Aorta (tissue), 5 donors: ENCODE data around the gene CAPRIN2. TPM values are rescaled to one million over a fixed set of nuclear protein-coding genes. Genes with fewer than 3 reads are reported as not detected.
A peak's percentile ranks its signal among the peaks of the same experiment; 100 is the strongest.

Source experiments
- ATAC-seq: fragments of 200-7000 bp; cut with Tn5 transposase; one replicate; pipeline ENCODE4 v1.9.1; 2022; ENCODE audit warnings: moderate library complexity; ENCODE audit not compliant: low FRiP score
- DNase-seq, 2 donors: peaks; one replicate each; pipeline ENCODE4 v3.0.0-alpha.2; 2020
- H3K27ac ChIP-seq, 2 donors: one replicate each; pipeline ENCODE4 v1.5.1; 2013; ENCODE audit warnings: low read length in 2 of 2, mild to moderate bottlenecking in 2 of 2, moderate library complexity in 2 of 2, control low read depth in 1 of 2, inconsistent platforms in 1 of 2, low read depth in 1 of 2
- H3K27me3 ChIP-seq, 2 donors: one replicate each; pipeline ENCODE4 v1.6.1; 2013; ENCODE audit warnings: control low read depth in 1 of 2, low read length in 1 of 2, mild to moderate bottlenecking in 1 of 2, moderate library complexity in 1 of 2; ENCODE audit not compliant: insufficient read depth in 2 of 2, control insufficient read depth in 1 of 2
- H3K36me3 ChIP-seq, 2 donors: one replicate each; pipeline ENCODE4 v1.6.1; 2013; ENCODE audit warnings: control low read depth in 1 of 2, low read length in 1 of 2, mild to moderate bottlenecking in 1 of 2; ENCODE audit not compliant: insufficient read depth in 2 of 2, control insufficient read depth in 1 of 2
- H3K4me1 ChIP-seq, 2 donors: one replicate each; pipeline ENCODE4 v1.6.1; 2013; ENCODE audit warnings: low read length in 2 of 2, control low read depth in 1 of 2, mild to moderate bottlenecking in 1 of 2, moderate library complexity in 1 of 2; ENCODE audit not compliant: insufficient read depth in 2 of 2, control insufficient read depth in 1 of 2
- H3K4me3 ChIP-seq, 2 donors: one replicate each; pipeline ENCODE4 v1.5.1; 2013; ENCODE audit warnings: low read length in 2 of 2, control low read depth in 1 of 2, mild to moderate bottlenecking in 1 of 2
- H3K9me3 ChIP-seq: one replicate; pipeline ENCODE4 v1.6.1; 2013; ENCODE audit warnings: mild to moderate bottlenecking, low read length; ENCODE audit not compliant: control insufficient read depth
- WGBS, 2 donors: extraction: QIAGEN DNeasy Blood & Tissue Kit; methylation state at CpG; one replicate each; pipeline ENCODE4 v1.1.7; 2013; 5-methylcytosine and 5-hydroxymethylcytosine counted together
- intact Hi-C, 2 donors: fragments of 100-400 bp; cut with DNase I; formaldehyde crosslinking; loops; one replicate each; pipeline versions ENCODE4 v1.14.2 to v1.15.0; 2022
- long read RNA-seq, 2 donors: library from polyadenylated mRNA; unstranded; transcript quantifications; one replicate each; pipeline ENCODE4 v2.0.0, GENCODE V29; 2020 to 2021
- polyA plus RNA-seq, 2 donors: library from polyadenylated mRNA; stranded (reverse); fragments of 200-250 nt; gene quantifications; one replicate each; pipeline ENCODE4 v1.2.3, GENCODE V29; 2013
- total RNA-seq, 2 donors: library from RNA; stranded (reverse); fragmentation: NEBNext Ultra II Directional; extraction: Animal tissue kit (Norgen Biotek cat#: 25700); gene quantifications; one replicate each; pipeline ENCODE4 v1.2.1, GENCODE V29; 2021
- donor health status: healthy with polysubstance abuse.
- donor health status: Bipolar disorder and iron deficiency.
- donor health status: DM: no; HTN: no; CAD: no.
- donor health status: DM: no; HTN: no; CAD: no.
- donor health status: DM: yes; HTN: yes; CAD: no.

CAPRIN2 gene
- 10 to 100 TPM; 26.5 to 41.2 TPM for total RNA-seq
- 10 to 100 TPM in 1 of 2 donors, 1 to 10 TPM in 1; 7.5 to 43.5 TPM for polyA plus RNA-seq
- long read RNA-seq, donor 1, partial matches to known transcripts = 9 of 22 reads
- long read RNA-seq, donor 1, other reads (novel, unspliced or antisense) = 13 of 22 reads
- long read RNA-seq, donor 2, partial matches to known transcripts = 1 of 4 reads
- long read RNA-seq, donor 2, other reads (novel, unspliced or antisense) = 3 of 4 reads

- DNase-seq (peak; percentile 98 to 99), ATAC-seq (peak; percentile 99)
- intact Hi-C loops = loop anchor here (2.0 to 5.0 kb wide), 4 partner anchors 40 to 60 kb away; partner anchors contain the start of gene IPO8 (in 1 of the 2)
- H3K36me3 ChIP-seq = no peaks in the 10 kb centered on the region
- H3K27me3 ChIP-seq = no peaks in the 10 kb centered on the region
- H3K27ac ChIP-seq = peak within 1 kb of the TSS; percentile 19 to 65
- H3K4me3 ChIP-seq = peak within 1 kb of the TSS; percentile 63 to 81
- no peaks in the 10 kb centered on the region for H3K9me3 ChIP-seq
- peaks cover 4 to 5% of the 10 kb centered on the region in 2 donors for H3K4me1 ChIP-seq
- 0 to 1% methylated on average over 57 to 72 of the region's 72 CpGs for WGBS, 2 donors
These were observed at the start of gene CAPRIN2 for GRCh38 chr12:30754750-30755394. Gene CAPRIN2 (minus strand): TSS chr12:30754951. CDS start chr12:30753520, 1,431 bp downstream.

- no peaks in the 10 kb centered on the region for H3K4me1 ChIP-seq
- H3K9me3 ChIP-seq = no peaks in the 10 kb centered on the region
- intact Hi-C loops = loop anchor here (5.0 to 10.0 kb wide), 2 partner anchors 40 to 103 kb away; partner anchors contain the start of gene IPO8 (in 1 of the 2)
- no peak for ATAC-seq
- no peak for DNase-seq
- H3K27ac ChIP-seq = no peak overlapping the region
- H3K4me3 ChIP-seq = no peak overlapping the region
- no peaks in the 10 kb centered on the region for H3K27me3 ChIP-seq
- 95 to 96% methylated on average over 4 of the region's 4 CpGs for WGBS, 2 donors
- no peaks in the 10 kb centered on the region for H3K36me3 ChIP-seq
These were observed 42.9 kb upstream of the CAPRIN2 start for GRCh38 chr12:30797689-30798088.

GRCh38 chr12:30796891-30797371 lies 42.2 kb upstream of the CAPRIN2 start:
- H3K9me3 ChIP-seq = no peaks in the 10 kb centered on the region
- ATAC-seq (no peak), DNase-seq (no peak)
- intact Hi-C loops = loop anchor here (5.0 to 10.0 kb wide), 2 partner anchors 40 to 102 kb away; partner anchors contain the start of gene IPO8 (in 1 of the 2)
- peak overlapping the region in 1 of 2 donors; percentile 54 for H3K4me3 ChIP-seq
- 16 to 18% methylated on average over 22 of the region's 22 CpGs for WGBS, 2 donors
- no peak overlapping the region for H3K27ac ChIP-seq
- no peaks in the 10 kb centered on the region for H3K27me3 ChIP-seq
- no peaks in the 10 kb centered on the region for H3K4me1 ChIP-seq
- no peaks in the 10 kb centered on the region for H3K36me3 ChIP-seq

- H3K36me3 ChIP-seq = no peaks in the 10 kb centered on the region
- peak overlapping the region; percentile 54 to 58 for H3K4me3 ChIP-seq
- ATAC-seq (peak; percentile 67), DNase-seq (peak; percentile 58 to 80)
- no peaks in the 10 kb centered on the region for H3K4me1 ChIP-seq
- H3K9me3 ChIP-seq = no peaks in the 10 kb centered on the region
- no peak overlapping the region for H3K27ac ChIP-seq
- intact Hi-C loops = loop anchor here (5.0 to 10.0 kb wide), 2 partner anchors 39 to 102 kb away; partner anchors contain the start of gene IPO8 (in 1 of the 2)
- 0 to 1% methylated on average over 28 to 38 of the region's 38 CpGs for WGBS, 2 donors
- no peaks in the 10 kb centered on the region for H3K27me3 ChIP-seq
These were observed 41.6 kb upstream of the CAPRIN2 start for GRCh38 chr12:30796313-30796780.

- H3K9me3 ChIP-seq = no peaks in the 10 kb centered on the region
- peak overlapping the region in 1 of 2 donors; percentile 38 for H3K27ac ChIP-seq
- DNase-seq (peak; percentile 86 to 92), ATAC-seq (peak; percentile 84)
- no peaks in the 10 kb centered on the region for H3K4me1 ChIP-seq
- intact Hi-C loops = loop anchor here (2.0 to 10.0 kb wide), 3 partner anchors 38 to 101 kb away; partner anchors contain the start of genes CAPRIN2 (in 1 of the 2) and IPO8 (in 1 of the 2)
- 4 to 5% methylated on average over 64 to 65 of the region's 65 CpGs for WGBS, 2 donors
- H3K36me3 ChIP-seq = no peaks in the 10 kb centered on the region
- H3K27me3 ChIP-seq = no peaks in the 10 kb centered on the region
- H3K4me3 ChIP-seq = peak overlapping the region; percentile 54 to 58
These were observed 40.9 kb upstream of the CAPRIN2 start for GRCh38 chr12:30795410-30796312.

GRCh38 chr12:30794591-30795409 lies 40.0 kb upstream of the CAPRIN2 start:
- H3K4me1 ChIP-seq = no peaks in the 10 kb centered on the region
- no peaks in the 10 kb centered on the region for H3K36me3 ChIP-seq
- H3K9me3 ChIP-seq = no peaks in the 10 kb centered on the region
- intact Hi-C loops = loop anchor here (2.0 to 10.0 kb wide), 3 partner anchors 37 to 100 kb away; partner anchors contain the start of genes CAPRIN2 (in 1 of the 2) and IPO8 (in 1 of the 2)
- DNase-seq (no peak), ATAC-seq (peak; percentile 59)
- WGBS, 2 donors = 77 to 78% methylated on average over 13 of the region's 13 CpGs
- H3K27ac ChIP-seq = no peak overlapping the region
- no peaks in the 10 kb centered on the region for H3K27me3 ChIP-seq
- H3K4me3 ChIP-seq = peak overlapping the region in 1 of 2 donors; percentile 54

GRCh38 chr12:30794020-30794419 lies 39.3 kb upstream of the CAPRIN2 start:
- ATAC-seq = no peak
- Histone ChIP-seq H3K36me3 (no peaks in the 10 kb centered on the region), H3K27me3 (no peaks in the 10 kb centered on the region), H3K27ac (no peak overlapping the region), H3K4me1 (no peaks in the 10 kb centered on the region), H3K9me3 (no peaks in the 10 kb centered on the region), H3K4me3 (no peak overlapping the region)
- 79 to 80% methylated on average over 3 of the region's 3 CpGs for WGBS, 2 donors
- intact Hi-C loops = loop anchor here in 1 of 2 donors (2.0 to 10.0 kb wide), 2 partner anchors 39 to 99 kb away; partner anchors contain the start of genes CAPRIN2 and IPO8
- DNase-seq = no peak
